SH-SY5Y (cell line): ENCODE data around the gene FAS.

Experiments
- GATA2 ChIP-seq: IDR thresholded peaks from 2 replicates; pipeline ENCODE4 v1.6.1; 2011; ENCODE audit warnings: mild to moderate bottlenecking, low read depth, low read length
- GATA3 ChIP-seq: IDR thresholded peaks from 2 replicates; pipeline ENCODE4 v1.6.1; 2011; ENCODE audit warnings: low read depth, mild to moderate bottlenecking, low read length, moderate library complexity

- TF ChIP-seq GATA3, result no peak
- TF ChIP-seq GATA2, result no peak
These were observed 52.0 kb downstream of the FAS start for GRCh38 chr10:89042562-89042961.
